ENCODE data around the gene PPA2. TPM values are rescaled to one million over a fixed set of nuclear protein-coding genes. Genes with fewer than 3 reads are reported as not detected.

The PPA2 gene
- total RNA-seq, 1 experiment from 2014 or later: 98.5 TPM

GRCh38 chr4:105329081-105329480 is 144.8 kb downstream of the PPA2 start:
- ATAC-seq (no peak), DNase-seq (ENCODE audit: low read depth, low spot score) (no peak)
- Histone ChIP-seq H3K9me3 (ENCODE audit: control insufficient read depth in 1 of 2, insufficient read depth in 1 of 2, low read depth in 1 of 2, low read length in 2 of 2) (no peaks in the 10 kb centered on the region), H2AFZ (ENCODE audit: low read depth, low read length, poor library complexity, severe bottlenecking) (no peak overlapping the region), H3K9ac (ENCODE audit: low read length) (no peak overlapping the region), H4K20me1 (ENCODE audit: insufficient read depth) (no peaks in the 10 kb centered on the region), H3K27me3 (ENCODE audit: insufficient read depth, low read length) (no peaks in the 10 kb centered on the region), H3K4me2 (ENCODE audit: low read length) (no peak overlapping the region), H3K27ac (ENCODE audit: low read depth, low read length) (no peak overlapping the region), H3K36me3 (ENCODE audit: control insufficient read depth in 1 of 2, insufficient read depth in 2 of 2, low read length in 2 of 2) (no peaks in the 10 kb centered on the region), H3K4me1 (ENCODE audit: control insufficient read depth in 1 of 2, insufficient read depth in 2 of 2, low read length in 2 of 2) (no peaks in the 10 kb centered on the region), H3K9me2 (ENCODE audit: insufficient read depth) (no peaks in the 10 kb centered on the region), H3K79me2 (ENCODE audit: insufficient read depth, low read length) (no peaks in the 10 kb centered on the region), H3K4me3 (replicated peaks in 1 of 2; ENCODE audit: low read depth in 1 of 2, low read length in 2 of 2) (no peak overlapping the region)
- TF ChIP-seq MAX (IDR thresholded peaks at IDR 0.05) (no peak), SRF (IDR thresholded peaks at IDR 0.05; ENCODE audit: low read depth) (no peak), SP1 (IDR thresholded peaks at IDR 0.05; ENCODE audit: low read depth) (no peak), CTCF (IDR thresholded peaks at IDR 0.05 in 2 of 3, conservative IDR thresholded peaks at IDR 0.05 in 1 of 3; ENCODE audit: borderline replicate concordance in 1 of 3, insufficient read depth in 1 of 3, low read depth in 2 of 3, low read length in 2 of 3) (no peak), RAD21 (IDR thresholded peaks at IDR 0.05; ENCODE audit: low read depth) (no peak), POLR2AphosphoS5 (IDR thresholded peaks at IDR 0.05; ENCODE audit: low read depth, low read length) (no peak), SIN3A (IDR thresholded peaks at IDR 0.05; ENCODE audit: low read depth) (no peak), ELF1 (IDR thresholded peaks at IDR 0.05; ENCODE audit: borderline replicate concordance, low read depth) (no peak), CBX3 (IDR thresholded peaks at IDR 0.05; ENCODE audit: low read depth) (no peak), ZBTB33 (IDR thresholded peaks at IDR 0.05; ENCODE audit: extremely low read depth, insufficient replicate concordance, low read length) (no peak), YY1 (IDR thresholded peaks at IDR 0.05; ENCODE audit: extremely low read depth, insufficient replicate concordance, low read depth, low read length) (no peak), CEBPB (IDR thresholded peaks at IDR 0.05; ENCODE audit: low read depth) (no peak), EZH2phosphoT487 (IDR thresholded peaks at IDR 0.05; ENCODE audit: borderline replicate concordance) (no peak)
- no TSS peak for BruUV-seq (replicated peaks)
- CTCF ChIA-PET: no interaction called here
- intact Hi-C loops (cut with micrococcal nuclease): no loop called here
- POLR2A ChIA-PET: no interaction called here
- RAD21 ChIA-PET (ENCODE audit: low non-redundant PET in 1 of 2, low total read pairs in 2 of 2, uncharacterized antibody in 2 of 2, unreplicated experiment in 2 of 2): no interaction called here

All from HCT116 (cell line).